GM19351 (cell line): ENCODE data around the gene SF1.
A peak's percentile ranks its signal among the peaks of the same experiment; 100 is the strongest.
"Not testable (repeated sequence)": the region's sequence is repeated elsewhere in the genome, so short reads cannot be mapped to it uniquely, and the experiment has no call there.

Experiments used
- ATAC-seq: cut with Tn5 transposase; IDR thresholded peaks from one replicate; pipeline ENCODE4 v1.9.1; 2021; ENCODE audit warnings: mild to moderate bottlenecking, moderate library complexity; ENCODE audit not compliant: unreplicated experiment

SF1 gene, protein sequence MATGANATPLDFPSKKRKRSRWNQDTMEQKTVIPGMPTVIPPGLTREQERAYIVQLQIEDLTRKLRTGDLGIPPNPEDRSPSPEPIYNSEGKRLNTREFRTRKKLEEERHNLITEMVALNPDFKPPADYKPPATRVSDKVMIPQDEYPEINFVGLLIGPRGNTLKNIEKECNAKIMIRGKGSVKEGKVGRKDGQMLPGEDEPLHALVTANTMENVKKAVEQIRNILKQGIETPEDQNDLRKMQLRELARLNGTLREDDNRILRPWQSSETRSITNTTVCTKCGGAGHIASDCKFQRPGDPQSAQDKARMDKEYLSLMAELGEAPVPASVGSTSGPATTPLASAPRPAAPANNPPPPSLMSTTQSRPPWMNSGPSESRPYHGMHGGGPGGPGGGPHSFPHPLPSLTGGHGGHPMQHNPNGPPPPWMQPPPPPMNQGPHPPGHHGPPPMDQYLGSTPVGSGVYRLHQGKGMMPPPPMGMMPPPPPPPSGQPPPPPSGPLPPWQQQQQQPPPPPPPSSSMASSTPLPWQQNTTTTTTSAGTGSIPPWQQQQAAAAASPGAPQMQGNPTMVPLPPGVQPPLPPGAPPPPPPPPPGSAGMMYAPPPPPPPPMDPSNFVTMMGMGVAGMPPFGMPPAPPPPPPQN

DNA sequence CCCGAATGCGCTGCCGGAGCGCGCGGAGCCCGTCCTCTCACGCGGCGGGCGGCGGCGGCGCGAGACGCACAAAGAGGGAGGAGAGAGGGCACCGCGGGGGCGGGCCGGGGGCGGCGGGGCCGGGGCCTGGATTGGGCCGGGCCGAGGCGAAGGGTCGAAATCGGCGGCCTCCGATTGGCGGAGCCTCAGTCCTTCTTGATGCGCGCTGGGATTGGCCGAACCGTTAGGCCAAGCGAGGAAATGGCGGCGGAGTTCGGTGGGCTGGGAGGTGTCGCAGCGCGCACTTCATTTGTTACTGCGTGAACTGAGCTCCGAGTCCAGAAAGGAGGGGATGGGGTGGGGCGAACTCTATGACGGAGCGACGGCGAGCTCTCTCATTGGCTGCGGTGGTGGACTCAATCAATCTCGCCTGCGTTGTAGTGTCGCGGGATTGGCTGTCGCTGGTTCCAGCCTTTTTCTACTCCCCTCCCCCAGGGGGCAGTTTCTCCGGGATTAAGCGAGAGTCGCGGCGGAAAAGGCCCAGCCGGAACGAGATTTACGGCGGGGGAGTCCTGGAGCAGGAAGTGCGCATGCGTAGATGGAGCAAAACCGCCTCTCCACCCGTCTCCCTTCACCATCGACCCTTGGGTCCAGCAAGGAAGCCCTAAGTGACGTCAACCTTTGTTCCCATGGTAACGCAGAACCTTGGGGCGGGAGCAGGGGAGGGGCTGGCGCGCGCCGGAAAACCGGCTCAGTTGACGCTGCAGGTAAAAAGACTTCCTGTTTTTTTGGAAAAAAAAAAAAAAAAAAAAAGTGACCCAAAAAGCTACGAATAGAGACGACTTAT is at the start of gene SF1:
TSS of gene SF1 (minus strand) at position 70 of the 826 bp plus-strand sequence. CDS start 150 bp downstream, outside the sequence.
- peak; percentile 82 for ATAC-seq

DNA sequence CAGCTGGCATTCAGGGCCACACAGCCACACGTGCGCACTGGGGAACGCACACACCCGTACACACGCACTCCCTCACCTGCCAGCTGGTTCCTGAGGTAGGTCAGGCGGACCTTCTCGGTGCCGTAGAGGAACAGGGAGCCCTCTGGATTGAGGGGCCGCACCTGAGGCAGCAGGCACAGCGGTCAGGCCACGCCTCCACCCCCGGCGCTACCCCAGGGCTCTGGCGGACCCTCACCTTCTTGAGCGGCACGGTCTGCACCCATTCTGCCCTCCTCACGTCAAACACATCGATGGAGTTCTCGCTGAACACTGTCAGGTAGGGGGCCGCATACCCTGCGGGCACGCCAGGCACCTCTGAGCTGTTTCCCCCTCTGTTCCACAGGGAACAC is 49.1 kb upstream of the SF1 start:
- ATAC-seq, result no peak

DNA sequence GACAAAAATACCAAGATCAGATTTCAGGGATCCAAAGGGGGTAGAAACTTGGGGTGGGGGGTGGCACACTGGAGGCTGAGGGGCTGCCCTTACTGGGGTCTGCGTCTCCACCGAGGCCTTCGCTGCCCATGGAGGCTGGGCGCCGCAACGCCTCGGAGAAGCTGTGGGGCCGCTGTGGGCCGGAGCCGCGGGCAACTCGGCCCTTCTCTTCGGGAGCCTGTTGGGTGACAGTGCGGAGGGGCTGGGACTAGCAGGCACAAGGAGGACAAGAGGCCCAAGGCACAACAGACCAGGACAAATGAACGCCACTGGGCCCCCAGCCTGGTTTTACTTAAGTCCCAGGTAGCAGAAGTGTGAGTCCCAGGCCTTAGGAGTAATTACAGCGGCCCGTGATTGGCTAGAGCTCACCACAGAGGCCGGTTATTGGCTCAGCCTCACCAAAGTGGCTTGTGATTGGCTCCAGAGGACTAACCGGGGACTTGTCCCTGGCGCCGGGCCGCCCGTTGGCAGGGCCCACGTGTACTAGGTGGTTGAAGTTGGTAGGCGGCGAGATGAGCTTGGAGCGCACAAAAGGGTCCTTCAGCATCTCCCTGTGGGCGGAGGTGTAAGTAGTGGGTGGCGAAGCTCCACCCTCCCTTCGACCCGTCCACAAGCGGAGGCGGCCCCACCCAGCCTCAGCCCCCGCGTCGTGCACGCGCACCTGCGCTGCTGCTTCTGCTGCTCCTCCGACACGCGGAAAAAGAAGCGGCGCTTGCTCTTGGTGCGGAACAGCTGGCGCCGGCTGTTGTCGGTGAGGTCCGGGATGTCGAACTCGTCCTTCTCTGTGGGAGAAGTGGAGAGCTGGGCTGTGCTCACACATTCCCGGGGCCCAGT is 48.5 kb upstream of the SF1 start:
- ATAC-seq, result no peak

DNA sequence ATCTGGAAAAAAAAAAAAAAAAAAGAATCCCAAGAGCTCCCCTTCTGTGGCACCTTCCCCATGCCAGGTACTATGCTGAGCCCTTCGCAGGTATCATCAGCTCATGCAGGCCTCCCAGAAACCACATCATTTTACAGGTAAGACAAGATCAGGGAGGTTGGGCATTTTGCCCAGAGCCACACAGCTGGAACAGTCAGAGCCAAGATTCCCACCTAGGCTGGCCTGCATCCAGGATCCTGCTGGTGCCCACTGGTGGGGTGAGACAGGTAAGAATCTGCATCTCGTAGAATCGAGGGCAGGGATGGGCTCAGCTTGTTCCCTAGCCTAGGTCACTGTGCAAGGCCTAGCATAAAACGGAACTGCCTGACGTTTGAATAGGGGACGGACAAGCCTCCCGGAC is 47.7 kb upstream of the SF1 start:
- ATAC-seq, result no peak

DNA sequence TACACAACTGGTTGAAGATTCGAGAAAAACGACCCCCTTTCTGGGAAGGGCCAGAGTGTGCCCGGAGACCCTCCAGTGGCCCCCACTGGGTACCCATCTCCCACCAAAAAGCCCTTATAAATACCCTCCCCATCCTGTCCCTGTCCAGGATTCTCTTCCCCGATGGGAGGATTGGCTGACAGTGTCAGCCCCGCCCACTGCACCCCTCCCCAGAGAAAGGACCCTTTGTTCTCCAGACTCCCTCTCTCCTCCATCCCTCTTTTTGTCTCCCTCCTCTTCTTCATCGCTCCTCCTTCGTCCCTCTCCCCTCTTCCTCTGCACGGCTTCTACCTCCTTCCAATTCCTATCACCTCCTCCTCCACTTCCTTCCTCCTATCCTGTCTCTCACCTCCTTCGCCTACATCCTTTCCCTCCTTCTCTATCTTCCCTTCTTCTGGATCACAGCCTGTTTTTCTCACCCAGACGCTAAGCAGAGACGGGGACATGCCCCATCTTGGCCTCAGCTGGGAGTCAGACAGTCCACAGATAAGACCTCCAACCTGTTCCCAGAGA is 45.3 kb upstream of the SF1 start:
- no peak for ATAC-seq

DNA sequence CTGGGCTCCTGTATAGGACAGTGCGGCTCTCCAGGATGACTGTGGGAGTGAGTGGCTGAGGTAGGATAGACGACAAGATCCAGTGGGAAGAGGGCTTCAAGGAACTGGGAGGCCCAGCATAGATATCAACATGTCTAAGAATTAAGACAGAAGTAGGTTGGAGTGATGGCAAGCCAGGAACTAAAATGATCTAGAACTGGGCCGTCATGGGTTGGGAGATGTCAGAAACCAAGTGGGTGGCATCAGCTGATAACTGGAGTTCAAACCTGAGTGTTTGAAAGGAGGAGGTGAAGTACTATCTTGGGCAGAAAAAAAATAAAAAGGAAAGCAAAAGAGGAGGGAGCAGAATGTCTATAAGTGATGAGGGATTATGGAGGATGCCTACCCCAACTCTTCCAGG is 39.1 kb upstream of the SF1 start:
- no peak for ATAC-seq

DNA sequence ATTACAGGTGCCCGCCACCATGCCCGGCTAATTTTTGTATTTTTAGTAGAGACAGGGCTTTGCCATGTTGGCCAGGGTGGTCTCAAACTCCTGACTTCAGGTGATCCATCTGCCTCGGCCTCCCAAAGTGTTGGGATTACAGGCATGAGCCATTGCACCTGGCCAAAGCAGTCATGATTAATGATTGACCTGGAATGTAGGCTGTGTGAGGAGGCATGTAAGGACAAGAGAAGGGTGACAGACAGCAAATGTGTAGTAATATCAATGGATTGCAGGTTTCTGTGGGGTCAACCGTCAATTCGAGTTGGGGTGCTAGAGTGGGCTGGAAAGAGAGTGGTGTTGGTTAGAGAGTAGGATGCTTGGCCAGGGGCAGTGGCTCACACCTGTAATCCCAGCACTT is 37.1 kb upstream of the SF1 start:
- ATAC-seq, result not testable (repeated sequence)

DNA sequence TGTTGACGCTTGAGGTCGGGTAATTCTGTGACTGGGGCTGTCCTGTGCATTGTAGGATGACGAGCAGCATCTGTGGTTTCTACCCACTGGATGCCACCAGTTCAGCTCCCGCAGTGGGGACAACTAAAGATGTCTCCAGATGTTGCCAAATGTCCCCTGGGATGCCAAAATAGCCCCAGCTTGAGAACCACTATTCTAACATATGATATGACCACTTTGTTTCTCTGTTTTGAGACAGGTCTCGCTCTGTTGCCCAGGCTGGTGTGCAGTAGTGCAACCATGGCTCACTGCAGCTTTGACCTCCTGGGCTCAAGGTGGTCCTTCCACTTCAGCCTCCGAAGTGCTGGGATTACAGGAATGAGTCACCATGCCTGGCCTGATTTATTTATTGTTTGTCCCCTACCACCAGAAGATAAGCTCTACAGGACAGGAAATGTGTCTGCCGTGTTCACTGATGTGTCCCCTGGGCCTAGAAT is 36.4 kb upstream of the SF1 start:
- peak; percentile 56 for ATAC-seq

DNA sequence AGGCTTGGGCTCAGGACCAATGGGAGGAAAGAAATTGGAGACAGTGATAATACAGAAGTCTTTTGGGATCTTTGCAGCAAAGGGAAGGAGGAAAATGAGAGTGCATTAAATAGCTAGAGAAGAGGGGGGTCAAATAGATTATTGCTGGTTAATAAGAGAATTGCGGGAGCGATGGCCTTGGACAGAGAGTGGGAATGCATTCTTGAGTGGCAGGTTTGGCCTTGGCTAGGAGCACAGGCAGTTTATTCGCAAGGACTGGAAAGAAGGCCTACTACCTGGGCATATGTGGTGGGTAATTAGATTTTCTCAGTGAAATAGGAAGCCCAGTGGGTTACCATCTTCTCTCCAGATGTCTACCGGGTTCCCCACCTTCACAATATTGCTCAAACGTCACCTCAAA is 35.5 kb upstream of the SF1 start:
- ATAC-seq, result no peak

DNA sequence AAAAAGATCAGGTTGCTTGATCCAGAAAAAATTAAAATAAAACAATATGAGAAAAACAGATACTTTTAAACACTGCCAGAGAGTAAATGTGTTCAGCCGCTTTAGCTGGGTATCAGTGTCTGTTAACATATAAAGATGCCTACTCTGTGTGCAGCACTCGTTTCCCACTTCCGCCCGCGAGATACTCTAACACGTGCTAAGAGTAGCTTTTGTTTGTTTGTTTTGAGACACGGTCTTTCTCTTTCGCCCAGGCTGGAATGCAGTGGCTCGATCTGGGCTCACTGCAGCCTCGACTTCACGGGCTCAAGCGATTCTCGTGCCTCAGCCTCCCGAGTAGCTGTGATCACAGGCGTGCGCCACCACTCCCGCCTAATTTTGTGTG is 32.5 kb upstream of the SF1 start:
- ATAC-seq, result no peak

DNA sequence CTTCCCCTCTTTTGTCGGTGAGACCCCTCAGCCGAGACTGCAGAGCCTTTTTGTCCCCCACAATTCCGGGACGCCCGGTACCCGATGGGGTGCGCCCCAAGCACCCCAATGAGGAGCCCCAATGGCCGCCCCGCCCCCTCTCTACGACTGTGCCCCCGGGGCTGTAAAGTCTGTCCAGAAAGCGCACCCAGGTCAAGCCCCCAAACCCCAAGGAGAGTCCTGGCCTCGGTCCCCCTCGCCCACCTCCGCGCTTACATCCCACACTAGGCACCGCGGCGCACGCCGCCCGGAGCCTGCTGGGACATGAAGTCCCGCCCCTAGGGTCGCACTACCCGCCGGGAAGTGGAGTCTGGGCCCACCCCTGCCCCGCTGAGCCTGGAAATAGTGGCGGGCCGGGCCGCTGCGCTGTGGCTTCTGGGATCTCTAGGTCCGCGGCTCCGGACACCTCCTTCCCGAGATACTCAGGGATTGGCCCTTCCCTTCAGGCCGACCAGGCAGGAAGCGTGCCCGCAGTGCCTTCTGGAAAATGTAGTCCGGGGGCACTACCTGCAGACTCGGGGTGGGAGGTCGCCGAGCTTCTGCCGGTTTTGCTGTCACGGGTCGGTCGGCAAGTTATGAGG is 32.0 kb upstream of the SF1 start, which contains the start of gene MEN1:
TSS of gene MEN1 (minus strand) at position 281 of the 620 bp plus-strand sequence. CDS start 442 bp downstream, outside the sequence.
- ATAC-seq, result peak; percentile 66

DNA sequence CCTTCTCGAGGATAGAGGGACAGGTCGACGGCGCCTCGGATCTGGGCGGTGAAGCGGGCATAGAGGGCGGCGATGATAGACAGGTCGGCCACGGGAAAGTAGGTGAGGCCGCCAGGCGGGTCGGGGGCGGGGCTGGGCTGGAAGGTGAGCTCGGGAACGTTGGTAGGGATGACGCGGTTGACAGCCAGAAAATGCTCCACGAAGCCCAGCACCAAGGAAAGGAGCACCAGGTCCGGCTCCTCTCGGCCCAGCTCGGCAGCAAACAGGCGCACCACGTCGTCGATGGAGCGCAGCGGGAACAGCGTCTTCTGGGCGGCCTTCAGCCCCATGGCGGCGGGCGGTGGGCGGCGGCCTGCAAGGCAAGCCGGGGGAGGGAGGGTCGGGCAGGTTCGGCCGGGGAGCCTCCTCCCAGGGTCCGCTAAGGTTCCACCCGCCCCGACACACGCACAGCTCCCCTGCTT is 31.5 kb upstream of the SF1 start:
- no peak for ATAC-seq

DNA sequence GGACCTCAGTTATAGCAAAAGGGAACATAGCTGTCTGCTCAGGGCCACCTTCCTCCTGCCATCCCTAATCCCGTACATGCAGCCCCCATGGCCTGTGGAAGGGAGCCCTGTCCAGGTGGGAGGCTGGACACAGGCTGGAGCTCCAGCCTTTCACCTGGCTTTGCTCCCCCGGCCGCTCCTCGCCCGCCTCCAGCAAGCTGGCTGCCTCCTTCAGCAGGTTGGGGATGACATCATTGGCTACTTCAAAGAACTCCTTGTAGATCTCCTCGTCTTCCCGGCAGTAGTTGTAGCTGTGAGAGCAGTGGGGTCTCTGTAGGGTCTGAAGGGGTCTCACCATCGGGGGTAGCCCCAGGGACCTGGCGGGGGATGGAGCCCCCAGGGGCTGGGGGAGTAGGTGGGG is 27.1 kb upstream of the SF1 start:
- no peak for ATAC-seq

DNA sequence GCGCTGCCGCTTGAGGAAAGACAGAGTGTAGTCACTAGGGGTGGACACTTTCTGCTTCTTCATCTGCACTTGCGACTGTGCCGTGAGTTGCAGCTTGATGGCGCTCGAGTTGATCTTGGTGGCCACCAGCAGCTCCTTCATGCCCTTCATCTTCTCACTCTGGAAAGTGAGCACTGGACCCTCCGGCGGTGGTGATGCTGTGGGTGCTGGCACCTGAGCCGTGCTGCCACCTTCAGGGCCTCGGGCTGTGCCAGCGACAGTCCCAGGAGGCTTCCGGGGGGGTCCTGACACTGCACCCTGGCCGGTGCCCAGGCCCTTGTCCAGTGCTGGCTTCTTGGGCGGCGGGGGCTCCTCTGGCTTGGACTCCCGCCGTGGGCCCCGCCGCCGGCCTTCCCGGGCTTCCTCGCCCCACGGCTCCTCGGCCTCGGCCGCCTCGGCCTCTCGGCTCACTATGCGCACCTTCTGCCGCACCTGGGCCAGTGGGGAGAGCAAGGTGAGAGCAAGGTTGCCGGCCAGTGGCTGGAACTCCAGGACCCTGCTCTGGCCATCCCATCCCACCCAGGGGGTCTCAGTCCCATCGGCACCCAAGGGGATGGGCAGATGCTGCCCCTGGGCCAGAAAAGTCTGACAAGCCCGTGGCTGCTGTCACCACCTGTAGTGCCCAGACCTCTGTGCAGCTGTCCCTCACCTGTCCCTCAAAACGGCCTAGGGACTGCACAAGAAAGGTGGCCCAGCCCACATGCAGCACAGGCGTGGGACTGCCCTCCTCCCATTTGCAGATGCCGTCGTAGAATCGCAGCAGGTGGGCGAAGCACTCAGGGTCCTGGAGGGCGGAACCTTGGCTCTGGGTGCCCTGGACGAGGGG is 26.2 kb upstream of the SF1 start:
- no peak for ATAC-seq

DNA sequence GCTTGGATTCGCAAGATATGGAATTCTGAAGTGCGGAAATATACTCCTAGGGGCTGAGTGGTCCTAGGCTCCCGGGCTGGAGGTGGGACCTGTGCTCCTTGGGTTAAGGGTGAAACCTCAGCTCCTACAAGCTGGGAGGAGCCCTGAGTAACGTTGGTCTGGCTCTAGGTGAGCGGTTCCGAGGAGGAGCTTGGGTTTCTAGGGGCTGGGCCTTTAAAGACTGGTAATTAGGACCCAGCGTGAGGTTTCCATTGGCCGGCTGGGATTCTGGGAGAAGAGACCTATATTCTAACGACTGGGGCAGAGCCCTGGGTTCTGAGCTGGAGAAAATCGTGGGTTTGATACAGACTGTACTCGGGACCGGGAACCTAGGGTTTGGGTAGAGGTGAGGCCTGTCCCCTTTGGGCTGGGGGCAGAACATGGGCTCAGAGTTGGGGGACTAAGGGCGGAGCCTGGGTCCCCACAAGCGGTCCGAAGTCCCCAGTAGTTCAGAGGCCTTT is 25.6 kb upstream of the SF1 start:
- ATAC-seq, result no peak

DNA sequence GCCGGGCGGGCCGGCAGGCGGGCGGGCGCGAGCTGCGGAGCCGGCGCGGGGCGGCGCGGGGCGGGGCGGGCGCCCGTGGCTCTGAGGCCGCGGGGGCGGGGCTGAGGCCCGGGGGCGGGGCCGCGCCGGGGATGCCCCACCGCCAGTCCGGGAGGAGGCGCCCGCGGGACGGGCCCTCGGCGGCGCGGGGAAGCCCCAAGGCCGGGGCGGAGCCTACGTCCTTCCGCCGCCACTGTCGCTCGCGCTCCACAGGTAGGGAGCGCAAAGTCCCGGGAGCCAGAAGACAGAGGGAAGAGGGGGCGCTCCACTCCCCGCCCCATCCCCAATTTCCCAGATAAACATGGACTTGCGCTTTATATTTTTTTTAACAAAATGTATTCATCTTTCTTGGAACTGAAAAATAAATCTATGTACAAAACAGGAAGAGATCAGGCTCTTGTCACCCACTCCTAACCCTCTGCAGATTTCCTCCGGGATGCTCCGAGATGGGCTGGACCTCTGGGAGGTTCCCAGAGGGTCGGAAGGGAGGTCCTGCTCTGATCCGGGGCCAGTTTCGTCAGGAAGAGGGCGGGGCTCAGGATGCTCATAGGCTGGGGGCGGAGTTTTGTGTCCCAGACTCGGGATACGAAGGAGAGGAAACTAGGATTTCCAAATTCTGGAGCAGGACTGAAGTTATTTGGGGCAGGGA is 25.0 kb upstream of the SF1 start, which contains the start of gene MAP4K2:
TSS of gene MAP4K2 (minus strand) at position 57 of the 688 bp plus-strand sequence. CDS start 65 bp downstream, outside the sequence.
- peak; percentile 61 for ATAC-seq

DNA sequence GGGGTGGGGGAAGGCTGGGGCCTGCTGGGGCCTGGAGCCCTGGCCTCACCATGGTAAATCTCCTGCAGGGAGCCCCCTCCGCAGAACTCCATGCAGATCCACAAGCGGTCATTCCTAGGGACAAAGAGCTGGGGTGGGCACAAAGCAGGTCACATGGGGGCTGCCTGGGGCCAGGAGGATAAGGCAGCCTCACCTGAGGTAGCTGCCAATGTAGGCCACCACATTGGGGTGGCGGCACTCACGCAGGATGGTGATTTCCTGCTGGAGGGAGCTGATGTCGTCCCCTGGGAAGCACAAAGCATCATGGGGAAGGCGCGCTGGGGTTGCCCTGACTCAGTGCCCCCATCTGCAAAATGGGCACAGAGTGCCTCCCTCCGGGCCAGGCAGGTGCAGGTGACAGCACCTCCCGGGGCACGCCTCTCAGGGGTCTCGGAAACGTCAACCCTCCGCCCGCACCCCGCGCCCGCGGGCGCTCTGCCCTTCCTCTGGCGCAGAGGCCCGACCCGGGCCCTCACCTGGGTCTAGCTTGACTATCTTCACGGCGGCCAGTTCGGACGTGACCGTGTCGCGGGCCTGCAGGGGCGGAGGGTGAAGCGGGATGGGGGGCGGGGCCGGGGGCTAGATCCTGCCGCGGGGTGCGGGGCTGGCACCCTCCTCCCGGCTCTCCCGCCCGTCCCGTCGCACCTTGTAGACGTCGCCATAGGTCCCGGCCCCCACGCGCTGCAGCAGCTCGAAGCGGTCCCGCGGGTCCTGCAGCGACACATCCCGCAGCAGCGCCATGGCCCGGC is 24.2 kb upstream of the SF1 start:
- peak; percentile 20 for ATAC-seq
